ENCODE results near the gene CLK2. TPM values are rescaled to one million over a fixed set of nuclear protein-coding genes. Genes with fewer than 3 reads are reported as not detected.

The CLK2 gene
- total RNA-seq, 1 donor from 2014 or later: 19.7 TPM

GRCh38 chr1:155285631-155286044, 12.3 kb upstream of the CLK2 start:
- FAIRE-seq (no peak), DNase-seq (ENCODE audit: low read depth) (no peak)
- TF ChIP-seq CTCF (IDR thresholded peaks at IDR 0.05; ENCODE audit: insufficient read depth, low read length, severe bottlenecking): no peak
- no peaks in the 10 kb centered on the region for H3K36me3 ChIP-seq (ENCODE audit: control insufficient read depth, insufficient read depth, low read length)
- no peaks in the 10 kb centered on the region for H3K27me3 ChIP-seq (ENCODE audit: control insufficient read depth, insufficient read depth, low read length)
- no peak overlapping the region for H3K4me3 ChIP-seq (ENCODE audit: low read depth, low read length)

GRCh38 chr1:155285063-155285462, 11.8 kb upstream of the CLK2 start:
- Histone ChIP-seq H3K4me3 (ENCODE audit: low read depth, low read length) (no peak overlapping the region), H3K36me3 (ENCODE audit: control insufficient read depth, insufficient read depth, low read length) (no peaks in the 10 kb centered on the region), H3K27me3 (ENCODE audit: control insufficient read depth, insufficient read depth, low read length) (no peaks in the 10 kb centered on the region)
- DNase-seq (ENCODE audit: low read depth) (no peak), FAIRE-seq (no peak)
- TF ChIP-seq CTCF (IDR thresholded peaks at IDR 0.05; ENCODE audit: insufficient read depth, low read length, severe bottlenecking): no peak

GRCh38 chr1:155284476-155284875, 11.2 kb upstream of the CLK2 start:
- Histone ChIP-seq H3K4me3 (ENCODE audit: low read depth, low read length) (no peak overlapping the region), H3K27me3 (ENCODE audit: control insufficient read depth, insufficient read depth, low read length) (no peaks in the 10 kb centered on the region), H3K36me3 (ENCODE audit: control insufficient read depth, insufficient read depth, low read length) (no peaks in the 10 kb centered on the region)
- no peak for DNase-seq (ENCODE audit: low read depth)
- FAIRE-seq: peak; percentile 43
- TF ChIP-seq CTCF (IDR thresholded peaks at IDR 0.05; ENCODE audit: insufficient read depth, low read length, severe bottlenecking): no peak

GRCh38 chr1:155282488-155283091, 9.3 kb upstream of the CLK2 start:
- no peak for DNase-seq (ENCODE audit: low read depth)
- Histone ChIP-seq H3K4me3 (ENCODE audit: low read depth, low read length) (no peak overlapping the region), H3K36me3 (ENCODE audit: control insufficient read depth, insufficient read depth, low read length) (no peaks in the 10 kb centered on the region), H3K27me3 (ENCODE audit: control insufficient read depth, insufficient read depth, low read length) (no peaks in the 10 kb centered on the region)
- no peak for TF ChIP-seq CTCF (IDR thresholded peaks at IDR 0.05; ENCODE audit: insufficient read depth, low read length, severe bottlenecking)
- FAIRE-seq: no peak

- no peak for TF ChIP-seq CTCF (IDR thresholded peaks at IDR 0.05; ENCODE audit: insufficient read depth, low read length, severe bottlenecking)
- FAIRE-seq: no peak
- H3K36me3 ChIP-seq (ENCODE audit: control insufficient read depth, insufficient read depth, low read length): no peaks in the 10 kb centered on the region
- no peak overlapping the region for H3K4me3 ChIP-seq (ENCODE audit: low read depth, low read length)
- no peak for DNase-seq (ENCODE audit: low read depth)
- H3K27me3 ChIP-seq (ENCODE audit: control insufficient read depth, insufficient read depth, low read length): no peaks in the 10 kb centered on the region
Measured at GRCh38 chr1:155279268-155279667, 6.0 kb upstream of the CLK2 start.

- Histone ChIP-seq H3K36me3 (ENCODE audit: control insufficient read depth, insufficient read depth, low read length) (no peaks in the 10 kb centered on the region), H3K27me3 (ENCODE audit: control insufficient read depth, insufficient read depth, low read length) (no peaks in the 10 kb centered on the region), H3K4me3 (ENCODE audit: low read depth, low read length) (no peak overlapping the region)
- FAIRE-seq (no peak), DNase-seq (ENCODE audit: low read depth) (no peak)
- no peak for TF ChIP-seq CTCF (IDR thresholded peaks at IDR 0.05; ENCODE audit: insufficient read depth, low read length, severe bottlenecking)
Measured at GRCh38 chr1:155278689-155279160, 5.4 kb upstream of the CLK2 start.
